ENCODE results near the gene OR2W1.

Gene OR2W1

DNA sequence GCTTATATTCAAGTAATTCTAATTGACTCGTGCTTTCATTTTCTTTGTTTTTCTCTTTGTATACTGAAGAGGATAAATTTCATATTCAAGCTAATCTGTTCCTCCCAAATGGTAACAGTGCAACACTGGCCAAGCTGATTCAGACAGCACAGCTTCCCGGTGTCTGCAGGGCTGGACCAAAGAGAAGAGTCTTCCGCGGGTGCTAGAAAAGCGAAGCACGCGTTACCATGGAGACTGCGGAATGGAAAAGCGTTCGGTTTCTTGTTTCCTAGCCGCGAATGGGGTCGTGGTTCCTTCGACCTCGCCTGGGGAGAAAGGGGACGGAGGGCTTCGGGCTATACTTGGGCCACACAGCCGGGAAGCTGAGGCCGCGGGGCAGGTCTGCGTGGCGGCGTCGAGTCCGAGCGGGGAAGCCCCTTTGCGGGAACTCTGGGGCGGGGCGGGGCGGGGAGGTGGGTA lies 33.7 kb downstream of the OR2W1 start:
- TF ChIP-seq, protein P1, sequence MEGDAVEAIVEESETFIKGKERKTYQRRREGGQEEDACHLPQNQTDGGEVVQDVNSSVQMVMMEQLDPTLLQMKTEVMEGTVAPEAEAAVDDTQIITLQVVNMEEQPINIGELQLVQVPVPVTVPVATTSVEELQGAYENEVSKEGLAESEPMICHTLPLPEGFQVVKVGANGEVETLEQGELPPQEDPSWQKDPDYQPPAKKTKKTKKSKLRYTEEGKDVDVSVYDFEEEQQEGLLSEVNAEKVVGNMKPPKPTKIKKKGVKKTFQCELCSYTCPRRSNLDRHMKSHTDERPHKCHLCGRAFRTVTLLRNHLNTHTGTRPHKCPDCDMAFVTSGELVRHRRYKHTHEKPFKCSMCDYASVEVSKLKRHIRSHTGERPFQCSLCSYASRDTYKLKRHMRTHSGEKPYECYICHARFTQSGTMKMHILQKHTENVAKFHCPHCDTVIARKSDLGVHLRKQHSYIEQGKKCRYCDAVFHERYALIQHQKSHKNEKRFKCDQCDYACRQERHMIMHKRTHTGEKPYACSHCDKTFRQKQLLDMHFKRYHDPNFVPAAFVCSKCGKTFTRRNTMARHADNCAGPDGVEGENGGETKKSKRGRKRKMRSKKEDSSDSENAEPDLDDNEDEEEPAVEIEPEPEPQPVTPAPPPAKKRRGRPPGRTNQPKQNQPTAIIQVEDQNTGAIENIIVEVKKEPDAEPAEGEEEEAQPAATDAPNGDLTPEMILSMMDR (IDR thresholded peaks at IDR 0.05; ENCODE audit: unreplicated experiment in 3 of 3), result no peak
- H3K4me3 Mint-ChIP-seq, result peak overlapping the region; percentile 86 to 90 (median 87)
- H3K4me1 Mint-ChIP-seq, result peaks cover 5% of the 10 kb centered on the region
- peak overlapping the region; percentile 29 to 72 (median 38) for H3K27ac Mint-ChIP-seq
- H3K27me3 Mint-ChIP-seq (ENCODE audit: low read depth), result no peaks in the 10 kb centered on the region
- H3K36me3 Mint-ChIP-seq (ENCODE audit: low read depth), result no peaks in the 10 kb centered on the region
- H3K9me3 Mint-ChIP-seq, result no peaks in the 10 kb centered on the region

DNA sequence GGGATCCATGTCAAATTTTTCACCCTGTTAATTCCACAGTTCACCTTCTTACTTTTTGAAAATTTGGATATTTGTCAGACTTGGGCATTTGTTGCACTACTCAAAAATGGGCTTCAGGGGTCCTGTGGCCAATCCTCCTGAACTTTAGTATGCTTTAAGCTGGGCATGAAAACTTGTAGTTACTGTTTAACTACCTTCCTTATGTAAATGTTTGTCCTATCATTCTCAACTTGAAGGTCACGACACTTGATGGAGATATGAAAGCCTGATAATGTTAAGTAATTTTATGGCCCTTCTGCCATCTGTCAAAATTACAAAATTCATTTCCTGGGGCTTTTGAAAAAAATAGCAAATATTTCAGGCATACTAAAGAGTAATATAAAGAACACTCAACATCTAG lies 35.6 kb downstream of the OR2W1 start:
- Mint-ChIP-seq H3K4me1 (peaks cover 10% of the 10 kb centered on the region), H3K36me3 (ENCODE audit: low read depth) (no peaks in the 10 kb centered on the region), H3K27me3 (ENCODE audit: low read depth) (no peaks in the 10 kb centered on the region), H3K9me3 (no peaks in the 10 kb centered on the region), H3K27ac (no peak overlapping the region), H3K4me3 (no peak overlapping the region)
- TF ChIP-seq, protein P1 (IDR thresholded peaks at IDR 0.05; ENCODE audit: unreplicated experiment in 3 of 3), result no peak

DNA sequence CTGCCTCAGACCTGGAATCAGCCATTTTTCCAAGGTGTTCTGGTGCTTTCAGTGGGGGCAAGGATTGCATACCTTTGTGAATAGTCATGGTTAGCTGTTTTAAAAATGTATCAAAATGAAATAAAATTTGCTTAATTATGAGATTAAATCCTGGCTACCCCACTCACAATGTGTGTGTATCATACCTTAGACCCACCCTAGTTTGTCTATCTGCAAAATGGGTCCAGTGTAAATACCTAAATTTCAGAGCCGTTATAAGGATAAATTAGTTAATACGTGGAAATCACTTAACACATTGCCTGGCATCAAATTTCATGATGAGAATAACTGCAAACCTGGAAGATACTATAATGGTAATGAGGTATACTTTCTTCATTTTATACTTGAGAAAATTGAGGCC lies 36.9 kb downstream of the OR2W1 start:
- Mint-ChIP-seq H3K27ac (no peak overlapping the region), H3K4me3 (no peak overlapping the region), H3K36me3 (ENCODE audit: low read depth) (no peaks in the 10 kb centered on the region), H3K9me3 (no peaks in the 10 kb centered on the region), H3K27me3 (ENCODE audit: low read depth) (no peaks in the 10 kb centered on the region), H3K4me1 (peaks cover 10% of the 10 kb centered on the region)
- TF ChIP-seq, protein P1 (IDR thresholded peaks at IDR 0.05; ENCODE audit: unreplicated experiment in 3 of 3), result no peak

DNA sequence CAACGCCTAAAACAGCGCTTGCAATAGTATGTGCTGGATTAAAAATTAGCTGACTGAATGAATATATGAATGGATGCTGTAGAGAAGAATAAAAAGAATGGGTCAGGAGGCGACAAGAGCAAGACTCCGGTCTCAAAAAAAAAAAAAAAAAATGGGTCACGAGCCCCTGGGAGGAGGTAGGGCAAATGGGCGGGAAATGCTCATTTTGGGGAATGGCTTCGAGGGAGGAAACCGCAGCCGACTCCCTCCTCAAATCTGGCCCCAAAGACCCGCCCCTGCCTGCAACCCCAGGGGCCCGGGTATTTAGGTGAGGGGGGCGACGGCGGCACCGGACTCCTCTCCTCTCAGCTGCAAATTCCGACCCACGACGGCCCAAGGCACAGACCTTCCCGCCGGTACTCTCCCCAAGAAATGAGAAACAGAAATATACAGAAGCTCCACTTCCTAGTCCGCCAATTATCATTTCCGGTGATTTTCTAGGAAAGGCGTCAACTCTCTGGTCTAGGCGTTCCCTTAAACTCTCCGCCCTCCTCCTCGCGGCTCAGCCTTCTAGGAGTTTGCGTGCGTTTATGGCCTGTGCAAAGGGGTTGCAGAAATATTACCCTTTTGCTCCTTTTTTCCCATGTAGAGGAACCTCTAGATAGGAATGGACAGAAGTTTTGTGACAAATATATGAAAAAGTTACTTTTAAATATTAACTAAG lies 39.6 kb downstream of the OR2W1 start, which contains the start of gene ZNF311:
Gene ZNF311, minus strand, starts transcription at position 133 of the 703 bp plus-strand sequence. CDS start 1,361 bp downstream, outside the sequence.
- no peaks in the 10 kb centered on the region for H3K27me3 Mint-ChIP-seq (ENCODE audit: low read depth)
- no peaks in the 10 kb centered on the region for H3K36me3 Mint-ChIP-seq (ENCODE audit: low read depth)
- no peaks in the 10 kb centered on the region for H3K9me3 Mint-ChIP-seq
- peak within 1 kb of the TSS; percentile 87 to 93 (median 92) for H3K4me3 Mint-ChIP-seq
- peaks cover 5% of the 10 kb centered on the region for H3K4me1 Mint-ChIP-seq
- TF ChIP-seq, protein P1 (IDR thresholded peaks at IDR 0.05; ENCODE audit: unreplicated experiment in 3 of 3), result no peak
- peak within 1 kb of the TSS; percentile 39 to 64 (median 57) for H3K27ac Mint-ChIP-seq

DNA sequence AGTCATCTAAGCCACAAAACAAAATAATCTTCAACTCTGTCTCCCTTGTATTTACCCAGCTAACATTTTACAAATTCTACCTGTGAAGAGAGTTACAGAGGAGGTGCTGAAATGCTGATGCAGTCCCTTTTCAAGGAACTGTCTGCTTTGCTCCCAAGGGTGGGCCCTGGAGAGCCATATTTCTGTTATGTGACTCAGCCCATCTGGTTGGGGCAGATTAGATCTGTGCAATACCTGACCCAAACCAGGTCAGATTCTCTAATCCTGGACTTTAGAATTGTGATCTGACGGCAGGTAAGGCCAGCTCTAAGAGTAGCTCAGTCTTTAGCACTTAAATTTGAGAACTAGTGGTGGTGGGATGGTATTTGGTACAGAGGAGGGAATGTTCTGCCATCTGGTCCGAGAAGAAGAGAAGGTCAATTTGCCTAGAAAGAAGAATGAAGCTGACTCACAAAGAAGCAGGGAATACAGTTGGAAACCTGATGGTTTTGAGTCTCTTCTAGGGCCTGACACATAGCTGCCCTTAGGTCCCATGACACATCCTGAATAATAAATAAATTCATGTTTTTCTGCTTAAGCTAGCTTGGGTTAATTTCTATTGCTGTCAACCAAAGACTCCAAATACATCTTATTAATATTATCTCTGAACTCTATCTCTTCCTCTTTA lies 48.0 kb downstream of the OR2W1 start:
- TF ChIP-seq, protein P1 (IDR thresholded peaks at IDR 0.05; ENCODE audit: unreplicated experiment in 3 of 3), result no peak
- H3K9me3 Mint-ChIP-seq, result no peaks in the 10 kb centered on the region
- no peaks in the 10 kb centered on the region for H3K36me3 Mint-ChIP-seq (ENCODE audit: low read depth)
- H3K27ac Mint-ChIP-seq, result no peak overlapping the region
- no peak overlapping the region for H3K4me3 Mint-ChIP-seq
- H3K4me1 Mint-ChIP-seq, result no peaks in the 10 kb centered on the region
- peaks cover 5% of the 10 kb centered on the region for H3K27me3 Mint-ChIP-seq (ENCODE audit: low read depth)
